NB4 (cell line): ENCODE data around the gene ASAP3.

Experiments
- MYC ChIP-seq: IDR thresholded peaks from 2 replicates; pipeline ENCODE4 v1.6.1; 2011; ENCODE audit warnings: low read depth, low read length
- POLR2A ChIP-seq: IDR thresholded peaks from 2 replicates; pipeline ENCODE4 v1.6.1; 2011; ENCODE audit warnings: mild to moderate bottlenecking; ENCODE audit not compliant: insufficient read length; ENCODE audit errors: extremely low read depth
- TF ChIP-seq, protein P1 (sequence below): IDR thresholded peaks from one replicate; pipeline ENCODE4 v1.5.1; 2012; ENCODE audit warnings: low read depth, low read length

DNA sequence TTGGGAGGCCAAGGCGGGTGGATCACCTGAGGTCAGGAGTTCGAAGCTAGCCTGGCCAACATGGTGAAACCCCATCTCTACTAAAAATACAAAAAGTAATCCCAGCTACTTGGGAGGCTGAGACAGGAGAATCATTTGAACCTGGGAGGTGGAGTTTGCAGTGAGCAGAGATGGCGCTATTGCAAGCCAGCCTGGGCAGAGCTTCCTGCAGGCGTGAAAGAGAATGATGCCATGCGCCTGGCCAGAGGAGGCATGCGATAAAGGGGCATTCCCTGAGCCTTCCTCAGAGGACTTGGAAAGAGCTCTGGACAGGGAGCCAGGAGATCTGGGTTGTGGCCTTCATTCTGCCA, 43.9 kb upstream of the ASAP3 start:
- TF ChIP-seq, protein P1, sequence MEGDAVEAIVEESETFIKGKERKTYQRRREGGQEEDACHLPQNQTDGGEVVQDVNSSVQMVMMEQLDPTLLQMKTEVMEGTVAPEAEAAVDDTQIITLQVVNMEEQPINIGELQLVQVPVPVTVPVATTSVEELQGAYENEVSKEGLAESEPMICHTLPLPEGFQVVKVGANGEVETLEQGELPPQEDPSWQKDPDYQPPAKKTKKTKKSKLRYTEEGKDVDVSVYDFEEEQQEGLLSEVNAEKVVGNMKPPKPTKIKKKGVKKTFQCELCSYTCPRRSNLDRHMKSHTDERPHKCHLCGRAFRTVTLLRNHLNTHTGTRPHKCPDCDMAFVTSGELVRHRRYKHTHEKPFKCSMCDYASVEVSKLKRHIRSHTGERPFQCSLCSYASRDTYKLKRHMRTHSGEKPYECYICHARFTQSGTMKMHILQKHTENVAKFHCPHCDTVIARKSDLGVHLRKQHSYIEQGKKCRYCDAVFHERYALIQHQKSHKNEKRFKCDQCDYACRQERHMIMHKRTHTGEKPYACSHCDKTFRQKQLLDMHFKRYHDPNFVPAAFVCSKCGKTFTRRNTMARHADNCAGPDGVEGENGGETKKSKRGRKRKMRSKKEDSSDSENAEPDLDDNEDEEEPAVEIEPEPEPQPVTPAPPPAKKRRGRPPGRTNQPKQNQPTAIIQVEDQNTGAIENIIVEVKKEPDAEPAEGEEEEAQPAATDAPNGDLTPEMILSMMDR = no peak
- no peak for TF ChIP-seq MYC
- TF ChIP-seq POLR2A = no peak
